ENCODE results near the gene NHSL2. TPM values are rescaled to one million over a fixed set of nuclear protein-coding genes. Genes with fewer than 3 reads are reported as not detected.
A peak's percentile ranks its signal among the peaks of the same experiment; 100 is the strongest.

The NHSL2 gene
- total RNA-seq, 1 donor from 2014 or later: 0.07 TPM

- no peak overlapping the region for H3K27ac Mint-ChIP-seq
- peaks cover 40% of the 10 kb centered on the region for H3K27me3 Mint-ChIP-seq
- intact Hi-C loops (cut with micrococcal nuclease): no loop called here
- H3K4me1 Mint-ChIP-seq: peaks cover 34% of the 10 kb centered on the region
- H3K36me3 Mint-ChIP-seq (ENCODE audit: low read depth): no peaks in the 10 kb centered on the region
- H3K9me3 Mint-ChIP-seq: no peaks in the 10 kb centered on the region
- no peak for DNase-seq
- no peak overlapping the region for H3K4me3 Mint-ChIP-seq
These were observed 192.1 kb downstream of the NHSL2 start for GRCh38 chrX:72102760-72103159.

GRCh38 chrX:72105436-72105835 is 194.8 kb downstream of the NHSL2 start:
- intact Hi-C loops (cut with micrococcal nuclease): no loop called here

GRCh38 chrX:72107320-72107719 is 196.7 kb downstream of the NHSL2 start:
- Mint-ChIP-seq H3K36me3 (ENCODE audit: low read depth) (no peaks in the 10 kb centered on the region), H3K9me3 (no peaks in the 10 kb centered on the region), H3K27ac (no peak overlapping the region), H3K4me1 (peaks cover 10% of the 10 kb centered on the region), H3K27me3 (peaks cover 42% of the 10 kb centered on the region), H3K4me3 (no peak overlapping the region)
- intact Hi-C loops (cut with micrococcal nuclease): no loop called here
- no peak for DNase-seq

More at GRCh38 chrX:72105436-72105835, 194.8 kb downstream of the NHSL2 start:
- peaks cover 45% of the 10 kb centered on the region for H3K27me3 Mint-ChIP-seq
- H3K4me3 Mint-ChIP-seq: peak overlapping the region; percentile 17
- H3K4me1 Mint-ChIP-seq: peaks cover 28% of the 10 kb centered on the region
- H3K9me3 Mint-ChIP-seq: no peaks in the 10 kb centered on the region
- peak; percentile 86 for DNase-seq
- H3K27ac Mint-ChIP-seq: no peak overlapping the region
- H3K36me3 Mint-ChIP-seq (ENCODE audit: low read depth): no peaks in the 10 kb centered on the region

- Mint-ChIP-seq H3K27ac (no peak overlapping the region), H3K36me3 (ENCODE audit: low read depth) (no peaks in the 10 kb centered on the region), H3K27me3 (peaks cover 40% of the 10 kb centered on the region), H3K9me3 (no peaks in the 10 kb centered on the region), H3K4me1 (peaks cover 10% of the 10 kb centered on the region), H3K4me3 (no peak overlapping the region)
- DNase-seq: no peak
- intact Hi-C loops (cut with micrococcal nuclease): no loop called here
These were observed 197.4 kb downstream of the NHSL2 start for GRCh38 chrX:72107841-72108595.

GRCh38 chrX:72108666-72109065 is 198.0 kb downstream of the NHSL2 start:
- no peak overlapping the region for H3K27ac Mint-ChIP-seq
- H3K36me3 Mint-ChIP-seq (ENCODE audit: low read depth): no peaks in the 10 kb centered on the region
- H3K4me3 Mint-ChIP-seq: no peak overlapping the region
- no peak for DNase-seq
- intact Hi-C loops (cut with micrococcal nuclease): no loop called here
- no peaks in the 10 kb centered on the region for H3K9me3 Mint-ChIP-seq
- peaks cover 10% of the 10 kb centered on the region for H3K4me1 Mint-ChIP-seq
- peaks cover 35% of the 10 kb centered on the region for H3K27me3 Mint-ChIP-seq

- Mint-ChIP-seq H3K4me1 (peaks cover 4% of the 10 kb centered on the region), H3K36me3 (ENCODE audit: low read depth) (no peaks in the 10 kb centered on the region), H3K4me3 (no peak overlapping the region), H3K27ac (no peak overlapping the region), H3K27me3 (peaks cover 34% of the 10 kb centered on the region), H3K9me3 (no peaks in the 10 kb centered on the region)
- DNase-seq: no peak
- intact Hi-C loops (cut with micrococcal nuclease): no loop called here
These were observed 199.6 kb downstream of the NHSL2 start for GRCh38 chrX:72110051-72110875.

- H3K27me3 Mint-ChIP-seq: peaks cover 34% of the 10 kb centered on the region
- H3K27ac Mint-ChIP-seq: no peak overlapping the region
- no peak for DNase-seq
- H3K4me1 Mint-ChIP-seq: peaks cover 4% of the 10 kb centered on the region
- H3K4me3 Mint-ChIP-seq: no peak overlapping the region
- H3K36me3 Mint-ChIP-seq (ENCODE audit: low read depth): no peaks in the 10 kb centered on the region
- intact Hi-C loops (cut with micrococcal nuclease): no loop called here
- no peaks in the 10 kb centered on the region for H3K9me3 Mint-ChIP-seq
These were observed 200.4 kb downstream of the NHSL2 start for GRCh38 chrX:72110876-72111708.

- Mint-ChIP-seq H3K27ac (no peak overlapping the region), H3K4me1 (no peaks in the 10 kb centered on the region), H3K36me3 (ENCODE audit: low read depth) (no peaks in the 10 kb centered on the region), H3K27me3 (peaks cover 31% of the 10 kb centered on the region), H3K9me3 (no peaks in the 10 kb centered on the region), H3K4me3 (no peak overlapping the region)
- no peak for DNase-seq
- intact Hi-C loops (cut with micrococcal nuclease): no loop called here
These were observed 202.8 kb downstream of the NHSL2 start for GRCh38 chrX:72113461-72113860.

GRCh38 chrX:72114306-72114705 is 203.7 kb downstream of the NHSL2 start:
- intact Hi-C loops (cut with micrococcal nuclease): no loop called here
- no peaks in the 10 kb centered on the region for H3K4me1 Mint-ChIP-seq
- no peak overlapping the region for H3K4me3 Mint-ChIP-seq
- no peaks in the 10 kb centered on the region for H3K36me3 Mint-ChIP-seq (ENCODE audit: low read depth)
- peaks cover 25% of the 10 kb centered on the region for H3K27me3 Mint-ChIP-seq
- H3K9me3 Mint-ChIP-seq: no peaks in the 10 kb centered on the region
- H3K27ac Mint-ChIP-seq: no peak overlapping the region
- no peak for DNase-seq

- Mint-ChIP-seq H3K27me3 (peaks cover 27% of the 10 kb centered on the region), H3K4me3 (no peak overlapping the region)
- intact Hi-C loops (cut with micrococcal nuclease): no loop called here
These were observed 204.2 kb downstream of the NHSL2 start for GRCh38 chrX:72114807-72115206.

GRCh38 chrX:72115380-72115779 is 204.7 kb downstream of the NHSL2 start:
- Mint-ChIP-seq H3K27ac (no peak overlapping the region), H3K9me3 (no peaks in the 10 kb centered on the region), H3K27me3 (peaks cover 29% of the 10 kb centered on the region)

More at GRCh38 chrX:72114807-72115206, 204.2 kb downstream of the NHSL2 start:
- Mint-ChIP-seq H3K27ac (no peak overlapping the region), H3K36me3 (ENCODE audit: low read depth) (no peaks in the 10 kb centered on the region), H3K9me3 (no peaks in the 10 kb centered on the region), H3K4me1 (no peaks in the 10 kb centered on the region)
- no peak for DNase-seq

GRCh38 chrX:72117636-72118210 is 207.1 kb downstream of the NHSL2 start:
- Mint-ChIP-seq H3K27me3 (peaks cover 26% of the 10 kb centered on the region), H3K4me1 (peaks cover 6% of the 10 kb centered on the region), H3K27ac (no peak overlapping the region), H3K9me3 (no peaks in the 10 kb centered on the region), H3K36me3 (ENCODE audit: low read depth) (no peaks in the 10 kb centered on the region), H3K4me3 (no peak overlapping the region)
- no peak for DNase-seq
- intact Hi-C loops (cut with micrococcal nuclease): no loop called here

More at GRCh38 chrX:72115380-72115779, 204.7 kb downstream of the NHSL2 start:
- intact Hi-C loops (cut with micrococcal nuclease): no loop called here
- no peaks in the 10 kb centered on the region for H3K36me3 Mint-ChIP-seq (ENCODE audit: low read depth)
- peaks cover 1% of the 10 kb centered on the region for H3K4me1 Mint-ChIP-seq
- no peak overlapping the region for H3K4me3 Mint-ChIP-seq
- no peak for DNase-seq

GRCh38 chrX:72120837-72121236 is 210.2 kb downstream of the NHSL2 start:
- H3K4me3 Mint-ChIP-seq: no peak overlapping the region

More at GRCh38 chrX:72120837-72121236, 210.2 kb downstream of the NHSL2 start:
- Mint-ChIP-seq H3K27me3 (peaks cover 36% of the 10 kb centered on the region), H3K36me3 (ENCODE audit: low read depth) (no peaks in the 10 kb centered on the region), H3K4me1 (peaks cover 17% of the 10 kb centered on the region), H3K27ac (no peak overlapping the region), H3K9me3 (no peaks in the 10 kb centered on the region)
- DNase-seq: no peak
- intact Hi-C loops (cut with micrococcal nuclease): no loop called here

Measured in activated CD4-positive, alpha-beta T cell treated with anti-CD3 and anti-CD28 coated beads, Interleukin-2, amount 10 ng/mL, durations not matched to agents 24 days and 14 days (primary cell).